Measurements from ENCODE around the gene CA7. TPM values are rescaled to one million over a fixed set of nuclear protein-coding genes. Genes with fewer than 3 reads are reported as not detected.

CA7 gene
- total RNA-seq, 3 donors from 2014 or later, result 59.3 to 253 (median 131) TPM

- no peak for TF ChIP-seq CTCF (IDR thresholded peaks at IDR 0.05)
- Histone ChIP-seq H3K4me3 (no peak overlapping the region), H3K9me3 (no peaks in the 10 kb centered on the region), H3K36me3 (ENCODE audit: low read depth) (no peaks in the 10 kb centered on the region), H3K4me1 (ENCODE audit: low read depth) (peaks cover 11% of the 10 kb centered on the region)
- DNase-seq, result no peak
- ATAC-seq, result no peak
- intact Hi-C loops (cut with DNase I, micrococcal nuclease), result no loop called here
Measured at GRCh38 chr16:66846266-66846665, 2.1 kb downstream of the CA7 start.

- no peak for TF ChIP-seq CTCF (IDR thresholded peaks at IDR 0.05)
- Histone ChIP-seq H3K4me1 (ENCODE audit: low read depth) (peaks cover 11% of the 10 kb centered on the region), H3K36me3 (ENCODE audit: low read depth) (no peaks in the 10 kb centered on the region), H3K4me3 (no peak overlapping the region), H3K9me3 (no peaks in the 10 kb centered on the region)
- intact Hi-C loops (cut with DNase I, micrococcal nuclease), result no loop called here
- no peak for ATAC-seq
- no peak for DNase-seq
Measured at GRCh38 chr16:66846831-66847230, 2.6 kb downstream of the CA7 start.

- ATAC-seq, result no peak
- Histone ChIP-seq H3K4me1 (ENCODE audit: low read depth) (peaks cover 11% of the 10 kb centered on the region), H3K9me3 (no peaks in the 10 kb centered on the region), H3K4me3 (no peak overlapping the region), H3K36me3 (ENCODE audit: low read depth) (no peaks in the 10 kb centered on the region)
- intact Hi-C loops (cut with DNase I, micrococcal nuclease), result no loop called here
- TF ChIP-seq CTCF (IDR thresholded peaks at IDR 0.05), result no peak
- no peak for DNase-seq
Measured at GRCh38 chr16:66847533-66848067, 3.4 kb downstream of the CA7 start.

GRCh38 chr16:66848172-66848571 is 4.0 kb downstream of the CA7 start:
- intact Hi-C loops (cut with DNase I, micrococcal nuclease), result no loop called here
- Histone ChIP-seq H3K36me3 (ENCODE audit: low read depth) (no peaks in the 10 kb centered on the region), H3K4me3 (no peak overlapping the region), H3K4me1 (ENCODE audit: low read depth) (peaks cover 11% of the 10 kb centered on the region), H3K9me3 (no peaks in the 10 kb centered on the region)
- ATAC-seq (no peak), DNase-seq (no peak)
- TF ChIP-seq CTCF (IDR thresholded peaks at IDR 0.05), result no peak

GRCh38 chr16:66849021-66849420 is 4.8 kb downstream of the CA7 start:
- Histone ChIP-seq H3K4me3 (no peak overlapping the region), H3K36me3 (ENCODE audit: low read depth) (no peaks in the 10 kb centered on the region), H3K9me3 (no peaks in the 10 kb centered on the region), H3K4me1 (ENCODE audit: low read depth) (peaks cover 11% of the 10 kb centered on the region)
- no peak for DNase-seq
- TF ChIP-seq CTCF (IDR thresholded peaks at IDR 0.05), result no peak
- intact Hi-C loops (cut with DNase I, micrococcal nuclease), result no loop called here
- ATAC-seq, result no peak

GRCh38 chr16:66849549-66849948 is 5.3 kb downstream of the CA7 start:
- Histone ChIP-seq H3K9me3 (no peaks in the 10 kb centered on the region), H3K4me1 (ENCODE audit: low read depth) (peaks cover 5% of the 10 kb centered on the region), H3K36me3 (ENCODE audit: low read depth) (no peaks in the 10 kb centered on the region), H3K4me3 (no peak overlapping the region)
- intact Hi-C loops (cut with DNase I, micrococcal nuclease), result no loop called here
- DNase-seq (no peak), ATAC-seq (no peak)
- TF ChIP-seq CTCF (IDR thresholded peaks at IDR 0.05), result no peak

All from mucosa of descending colon (tissue), 3 donors.